Activated CD4-positive, alpha-beta T cell treated with anti-CD3 and anti-CD28 coated beads, Interleukin-2, amount 50 U/mL, for 24 hours (primary cell): ENCODE data around the gene MTHFR.
A peak's percentile ranks its signal among the peaks of the same experiment; 100 is the strongest.
"Not testable (repeated sequence)": the region's sequence is repeated elsewhere in the genome, so short reads cannot be mapped to it uniquely, and the experiment has no call there.

Experiments used
- DNase-seq, 2 donors: peaks; one replicate each; pipeline ENCODE4 v3.0.0-alpha.2; 2020; ENCODE audit warnings: low read depth in 1 of 2, low spot score in 1 of 2

Gene MTHFR

DNA sequence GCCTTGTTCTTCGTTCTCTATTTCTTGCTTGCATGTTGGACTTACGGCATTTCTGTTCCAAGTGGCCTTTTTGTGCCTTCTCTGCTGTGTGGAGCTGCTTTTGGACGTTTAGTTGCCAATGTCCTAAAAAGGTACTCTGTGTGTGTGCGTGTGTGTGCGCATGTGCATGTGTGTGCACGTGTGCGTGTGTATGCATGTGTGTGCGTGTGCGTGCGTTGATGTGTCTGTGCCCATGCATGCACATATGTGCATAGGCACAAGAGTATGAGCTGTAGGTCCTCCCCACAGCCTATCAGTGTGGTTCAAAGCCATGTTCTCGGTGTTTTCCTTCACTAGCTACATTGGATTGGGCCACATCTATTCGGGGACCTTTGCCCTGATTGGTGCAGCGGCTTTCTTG, 28.1 kb upstream of the MTHFR start:
- DNase-seq = no peak

DNA sequence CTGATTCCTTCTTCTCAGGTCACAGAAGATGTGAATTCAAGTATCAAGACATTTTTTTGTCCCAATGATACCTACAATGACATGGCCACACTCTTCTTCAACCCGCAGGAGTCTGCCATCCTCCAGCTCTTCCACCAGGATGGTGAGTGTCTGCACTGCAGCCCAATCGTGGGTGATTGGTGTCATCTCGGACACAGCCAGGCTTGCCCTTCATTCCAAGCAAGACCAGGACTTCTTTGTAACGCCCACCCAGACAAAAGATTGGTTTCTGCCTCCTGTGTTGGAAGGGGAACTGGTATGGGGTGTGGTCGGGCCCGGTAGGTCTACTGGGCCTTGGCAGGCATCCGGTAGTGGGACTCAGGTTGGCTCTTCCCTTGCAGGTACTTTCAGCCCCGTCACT, 27.7 kb upstream of the MTHFR start:
- no peak for DNase-seq

DNA sequence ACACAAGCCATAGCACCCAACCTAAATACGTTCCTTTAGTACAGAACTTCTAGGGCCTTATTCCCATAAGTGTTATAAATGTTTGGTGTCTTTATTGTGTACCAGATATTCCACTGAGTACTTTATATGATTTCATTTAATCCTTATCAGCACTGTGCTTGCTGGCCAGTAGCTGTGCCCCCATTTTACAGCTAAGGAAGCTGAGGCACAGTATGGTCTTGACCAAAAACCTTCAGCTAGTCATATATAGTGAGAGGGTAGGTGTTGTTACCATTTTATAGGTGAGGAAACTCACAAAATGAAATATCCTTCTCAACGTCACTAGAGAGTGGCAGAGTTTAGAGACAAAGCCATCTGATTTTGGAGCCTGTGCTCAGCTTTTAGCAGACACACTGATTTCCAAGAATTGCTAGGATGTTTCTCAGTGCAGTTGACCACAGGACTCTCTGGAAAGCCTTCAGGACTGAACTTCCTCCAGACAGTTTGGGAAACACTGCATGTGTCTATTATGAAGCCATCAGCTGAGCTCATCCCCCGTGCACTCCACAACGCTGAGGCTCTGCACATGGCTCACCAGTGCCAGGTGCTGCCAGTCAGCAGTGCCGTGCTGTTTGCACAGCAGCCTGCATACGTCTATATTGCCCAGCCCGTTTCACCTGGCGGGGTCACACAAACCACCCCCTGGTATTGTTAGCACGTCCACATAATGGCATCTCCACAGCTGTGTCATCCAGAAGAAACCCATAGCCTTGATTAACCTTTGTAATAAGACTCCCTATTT, 26.4 kb upstream of the MTHFR start:
- DNase-seq = no peak

DNA sequence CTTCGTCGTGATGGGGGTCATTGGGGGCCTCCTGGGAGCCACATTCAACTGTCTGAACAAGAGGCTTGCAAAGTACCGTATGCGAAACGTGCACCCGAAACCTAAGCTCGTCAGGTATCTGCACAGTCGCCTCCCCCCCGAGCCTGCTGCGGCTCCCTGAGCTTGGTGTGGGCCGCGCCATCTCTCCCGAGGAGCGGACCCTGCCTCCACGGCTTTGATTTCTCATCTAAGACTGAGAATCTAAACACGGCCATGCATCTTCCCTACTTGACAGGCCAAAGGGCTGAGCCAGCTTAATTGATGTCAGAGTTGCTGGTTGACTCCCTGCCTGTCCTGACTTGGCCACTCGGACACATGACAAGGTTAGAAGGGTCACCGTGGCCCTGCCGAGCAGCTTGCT, 22.7 kb upstream of the MTHFR start:
- no peak for DNase-seq

DNA sequence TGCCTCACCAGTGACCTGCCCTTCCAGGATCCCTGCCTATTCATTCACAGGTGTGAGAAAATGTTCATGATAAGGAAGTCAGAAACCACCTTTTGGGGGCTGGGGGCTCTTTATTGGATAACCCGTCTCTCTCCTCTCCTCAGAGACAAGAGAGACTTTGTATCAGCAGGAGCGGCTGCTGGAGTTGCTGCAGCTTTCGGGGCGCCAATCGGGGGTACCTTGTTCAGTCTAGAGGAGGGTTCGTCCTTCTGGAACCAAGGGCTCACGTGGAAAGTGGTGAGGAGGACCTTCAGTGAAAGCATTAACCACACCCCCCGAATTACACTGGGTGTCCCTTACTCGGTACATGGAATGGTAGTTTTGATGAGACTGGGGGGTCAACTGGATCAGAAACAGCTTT, 21.2 kb upstream of the MTHFR start:
- no peak for DNase-seq

DNA sequence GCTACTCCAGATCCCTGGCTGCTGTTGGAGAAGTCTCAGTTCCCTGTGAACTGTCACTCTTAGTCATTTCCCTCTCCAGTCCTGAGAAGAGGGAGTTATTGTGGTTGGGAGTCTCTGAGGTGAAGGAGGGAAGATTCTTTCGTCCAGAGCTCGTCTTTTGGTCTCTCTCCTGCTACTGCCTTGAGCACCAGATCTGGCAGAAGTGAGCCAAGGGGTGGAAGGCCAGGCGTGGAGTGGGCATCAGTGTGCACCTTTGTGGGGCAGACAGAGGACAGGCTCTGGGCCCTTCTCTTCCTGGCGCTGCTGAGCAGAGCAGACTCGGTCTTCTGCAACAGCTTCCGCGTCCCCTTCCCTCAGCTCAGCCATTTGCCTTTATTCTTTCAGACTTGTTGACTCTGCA, 19.4 kb upstream of the MTHFR start:
- no peak for DNase-seq

DNA sequence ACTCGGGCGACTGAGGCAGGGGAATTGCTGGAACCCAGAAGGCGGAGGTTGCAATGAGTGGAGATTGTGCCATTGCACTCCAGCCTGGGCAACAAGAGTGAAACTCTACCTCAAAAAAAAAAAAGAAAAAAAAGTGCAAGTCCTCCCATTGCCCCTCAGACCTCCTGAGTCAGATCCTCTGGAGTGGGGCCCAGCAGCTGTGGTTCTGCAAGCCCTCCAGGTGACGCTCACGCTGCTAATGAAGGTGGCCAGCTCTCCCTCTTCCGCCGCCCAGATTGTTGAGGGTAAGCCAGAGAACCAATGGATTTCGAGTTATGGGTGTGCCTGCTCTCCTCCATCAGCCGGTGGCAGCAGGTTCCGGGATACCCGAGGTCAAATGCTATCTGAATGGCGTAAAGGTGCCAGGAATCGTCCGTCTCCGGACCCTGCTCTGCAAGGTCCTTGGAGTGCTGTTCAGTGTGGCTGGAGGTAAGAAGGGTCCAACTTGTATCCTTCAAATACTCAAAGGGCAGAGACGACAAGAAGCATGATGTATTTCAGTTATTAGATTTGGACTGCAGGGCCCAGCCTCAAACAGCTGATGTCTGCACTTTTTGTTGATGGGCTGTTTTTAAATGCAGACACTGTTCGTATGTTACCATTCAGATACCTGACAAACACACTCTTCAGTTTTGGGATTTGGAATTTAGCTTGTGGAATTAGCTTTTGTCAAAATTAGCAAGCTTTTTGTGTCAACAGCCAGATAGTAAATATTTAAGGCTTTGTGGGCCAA, 17.8 kb upstream of the MTHFR start:
- DNase-seq = no peak

DNA sequence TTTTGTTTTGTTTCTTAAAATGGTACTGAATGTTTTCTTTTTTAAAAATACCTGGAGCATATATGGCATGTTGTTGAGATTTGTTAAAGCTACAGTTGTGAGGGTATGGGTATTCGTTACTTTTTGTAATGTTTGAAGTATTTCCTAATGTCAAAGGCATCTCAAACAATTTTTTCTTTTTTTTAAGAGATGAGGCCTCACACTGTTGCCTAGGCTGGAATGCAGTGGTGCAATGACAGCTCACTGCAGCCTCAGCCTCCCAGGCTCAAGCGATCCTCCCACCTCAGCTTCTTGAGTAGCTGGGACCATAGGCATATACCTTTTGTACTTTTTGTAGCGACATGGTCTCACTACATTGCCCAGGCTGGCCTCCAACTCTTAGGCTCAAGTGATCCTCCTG, 16.3 kb upstream of the MTHFR start:
- DNase-seq = no peak

DNA sequence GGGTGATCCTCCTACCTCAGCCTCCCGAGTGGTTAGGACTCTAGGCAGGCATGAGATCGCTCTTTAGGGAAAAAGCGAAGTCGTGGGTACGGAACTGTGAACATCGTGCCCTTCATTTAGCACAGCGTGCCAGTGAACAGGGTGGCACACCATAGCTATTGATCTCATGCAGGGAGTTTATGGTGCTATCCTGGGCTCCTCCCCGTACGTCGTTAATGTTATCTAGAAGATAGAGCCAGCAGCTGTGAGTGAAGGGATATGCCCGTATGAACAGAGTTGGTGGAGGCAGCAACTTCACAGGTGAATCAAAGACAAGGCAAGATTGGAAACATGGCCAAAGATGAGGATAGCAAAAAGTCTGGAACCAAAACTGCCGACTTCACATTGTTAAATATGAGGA, 11.4 kb upstream of the MTHFR start:
- DNase-seq = no peak

DNA sequence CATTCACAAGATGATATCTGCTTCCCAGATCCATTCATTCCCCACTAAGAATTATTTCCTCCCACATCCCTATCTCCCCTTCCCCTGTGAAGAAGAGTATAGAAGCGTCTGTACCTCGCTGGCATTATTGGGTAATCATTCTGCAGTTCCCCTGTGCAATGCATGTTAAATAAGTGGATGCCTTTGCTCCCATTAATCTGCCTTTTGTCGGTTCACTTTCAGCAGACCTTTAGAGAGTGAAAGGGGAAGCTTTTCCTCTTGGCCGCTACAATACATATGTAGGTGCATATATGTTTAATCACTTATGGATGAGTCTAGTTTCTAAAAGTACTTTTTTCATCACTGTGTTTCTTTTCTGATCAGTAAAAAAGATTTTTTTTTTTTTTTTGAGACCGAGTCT, 7.3 kb upstream of the MTHFR start:
- no peak for DNase-seq

DNA sequence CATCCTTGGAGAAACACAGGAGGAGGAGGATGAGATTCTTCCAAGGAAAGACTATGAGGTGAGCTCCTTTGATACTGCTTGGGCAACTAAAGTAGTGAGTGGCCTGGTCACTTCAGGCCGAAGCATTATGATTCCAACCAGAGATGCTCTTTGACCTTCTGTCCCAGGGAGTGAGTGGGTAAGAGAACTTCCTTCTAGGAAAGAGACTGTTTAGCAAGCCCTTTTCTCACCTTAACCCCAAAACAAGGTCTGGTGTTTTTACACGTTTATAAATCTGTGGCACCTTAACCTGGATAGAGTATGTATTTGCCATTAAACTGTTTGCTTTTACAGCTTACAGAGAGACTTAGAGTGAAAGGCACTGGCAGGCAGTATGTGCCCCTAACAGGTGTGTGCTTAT, 1.4 kb upstream of the MTHFR start:
- no peak for DNase-seq

DNA sequence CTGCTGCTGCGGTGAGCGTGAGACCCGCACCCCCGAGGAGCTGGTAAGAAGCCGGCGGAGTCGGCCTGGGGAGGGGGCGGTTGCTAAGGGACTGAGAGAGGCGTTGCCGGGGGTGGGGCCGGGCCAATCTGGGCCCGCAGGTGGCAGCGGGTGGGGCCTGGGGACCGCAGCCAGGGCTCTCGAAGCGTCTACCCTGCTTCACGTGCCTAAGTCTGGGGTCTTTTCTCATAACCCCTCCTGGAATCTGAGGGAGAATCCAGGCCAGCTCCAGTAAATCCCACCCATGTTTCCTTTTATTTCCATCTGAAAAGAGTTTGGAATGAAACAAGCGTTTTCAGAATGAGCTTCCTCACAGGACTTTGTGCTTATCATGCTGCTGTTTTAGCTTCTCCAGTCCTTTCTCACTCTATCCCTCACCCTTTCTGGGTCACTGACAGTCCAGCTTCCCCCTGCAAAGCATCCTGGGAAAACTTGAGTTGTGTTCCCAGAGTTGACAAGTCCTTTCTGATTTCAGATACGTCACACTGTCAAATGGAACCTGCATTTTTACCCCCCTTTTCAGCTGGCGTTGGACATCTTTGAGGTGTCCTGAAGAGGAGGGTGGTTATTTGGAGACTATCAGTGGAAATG, 658 bp upstream of the MTHFR start:
- DNase-seq = no peak

DNA sequence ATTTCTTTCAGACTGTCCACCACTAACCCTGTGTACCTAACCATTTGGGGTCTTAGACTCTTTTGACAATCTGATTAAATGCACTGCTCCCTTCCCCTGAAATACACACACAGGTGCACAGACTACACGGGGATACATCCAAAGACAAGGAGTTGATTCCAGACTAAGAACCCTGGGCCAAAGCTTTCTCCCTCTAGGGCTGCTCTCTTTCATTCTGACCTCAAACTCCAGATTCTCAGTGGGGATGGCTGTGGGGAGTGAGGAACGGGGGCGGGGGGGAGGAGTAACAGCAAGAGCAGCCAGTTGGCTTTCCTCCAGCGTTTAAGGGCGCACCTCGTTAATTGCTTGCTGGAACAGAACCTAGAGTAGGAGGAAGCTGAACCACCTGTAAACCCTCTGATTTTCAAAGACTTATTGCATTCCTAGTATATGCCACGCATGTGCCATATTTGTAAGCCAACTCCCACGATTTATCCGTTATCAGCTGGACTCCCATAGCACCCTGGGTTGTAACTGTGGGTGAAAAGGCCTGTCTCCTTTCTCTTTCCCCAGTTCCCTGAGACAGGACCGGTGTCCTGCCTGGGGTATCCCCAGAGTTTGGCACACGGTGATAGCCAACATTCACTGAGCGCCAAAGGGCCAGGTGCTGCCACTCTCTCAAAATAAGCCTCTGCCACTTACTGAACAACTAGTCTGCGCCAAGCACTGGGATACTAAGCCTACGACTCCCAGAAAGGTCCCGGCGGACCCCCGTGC, 920 bp downstream of the MTHFR start:
- no peak for DNase-seq

DNA sequence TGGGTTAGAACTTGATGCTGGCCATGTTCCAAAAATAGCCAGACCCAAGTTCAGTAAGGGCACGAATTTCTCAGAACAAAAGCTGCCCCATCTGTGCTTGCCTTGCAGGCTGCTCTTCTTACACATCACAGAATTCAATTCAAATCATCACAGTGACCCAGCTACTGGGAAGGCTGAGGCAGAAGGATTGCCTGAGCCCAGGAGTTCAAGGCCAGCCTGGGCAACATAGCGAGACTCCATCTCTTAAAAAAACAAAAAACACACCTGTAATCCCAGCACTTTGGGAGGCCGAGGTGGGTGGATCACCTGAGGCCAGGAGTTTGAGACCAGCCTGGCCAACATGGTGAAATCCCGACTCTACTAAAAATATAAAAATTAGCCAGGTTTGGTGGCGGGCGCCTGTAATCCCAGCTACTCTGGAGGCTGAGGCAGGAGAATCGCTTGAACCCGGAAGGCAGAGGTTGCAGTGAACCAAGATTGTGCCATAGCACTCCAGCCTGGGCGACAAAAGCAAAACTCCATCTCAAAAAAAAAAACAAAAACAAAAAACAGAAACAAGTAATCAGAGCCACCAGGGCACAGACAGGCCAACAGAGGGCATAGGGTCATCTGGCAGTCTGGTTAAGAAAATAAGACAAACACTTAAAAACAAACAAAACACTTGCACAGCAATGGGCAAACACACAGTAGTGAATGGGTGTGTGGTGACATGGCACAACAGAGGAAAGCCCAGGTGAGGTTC, 1.7 kb downstream of the MTHFR start:
- not testable (repeated sequence) for DNase-seq

DNA sequence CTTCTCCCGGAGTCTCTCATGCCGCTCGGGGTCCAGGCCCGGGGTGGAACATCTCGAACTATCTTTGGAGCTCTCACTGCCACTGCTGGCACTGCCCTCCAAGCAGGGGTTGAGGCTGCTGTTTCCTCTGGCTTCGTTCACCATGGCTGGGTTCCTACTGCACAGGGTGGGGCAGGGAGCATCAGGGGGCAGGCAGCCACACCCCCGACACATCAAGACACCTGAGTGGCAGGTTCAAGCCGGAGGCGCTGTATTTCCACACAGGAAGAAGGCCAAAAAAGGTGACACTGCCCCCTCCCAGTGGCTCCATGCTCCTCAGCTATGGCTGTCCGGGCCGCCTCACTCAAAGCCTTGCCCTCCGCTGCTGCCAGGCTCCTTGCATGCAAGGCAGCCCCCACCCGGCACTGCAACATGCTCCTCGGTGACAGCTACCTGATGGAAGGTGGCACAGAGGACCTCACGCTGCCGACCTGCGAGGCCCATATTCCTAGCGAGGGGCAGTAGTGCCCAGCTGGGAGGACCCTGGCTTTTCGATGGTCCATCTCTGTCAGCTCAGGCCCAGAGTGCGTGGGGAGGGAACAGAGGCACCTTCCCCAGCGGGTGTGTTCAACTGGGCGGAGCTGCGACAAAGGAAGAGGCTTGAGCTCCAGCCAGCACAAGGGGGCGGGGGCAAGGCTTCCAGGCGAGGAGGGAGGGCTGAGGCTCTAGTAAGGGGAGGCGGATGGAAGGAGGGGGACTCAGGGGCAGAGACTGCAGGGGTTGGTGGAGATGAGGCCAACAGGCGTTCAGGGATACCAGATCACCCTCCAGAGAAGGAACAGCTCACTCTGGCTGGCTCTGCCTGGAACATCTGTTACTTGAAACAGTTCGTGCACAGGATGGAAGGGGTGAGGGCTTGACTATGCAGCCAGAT, 2.5 kb downstream of the MTHFR start:
- peak in 1 of 2 donors; percentile 56 for DNase-seq

DNA sequence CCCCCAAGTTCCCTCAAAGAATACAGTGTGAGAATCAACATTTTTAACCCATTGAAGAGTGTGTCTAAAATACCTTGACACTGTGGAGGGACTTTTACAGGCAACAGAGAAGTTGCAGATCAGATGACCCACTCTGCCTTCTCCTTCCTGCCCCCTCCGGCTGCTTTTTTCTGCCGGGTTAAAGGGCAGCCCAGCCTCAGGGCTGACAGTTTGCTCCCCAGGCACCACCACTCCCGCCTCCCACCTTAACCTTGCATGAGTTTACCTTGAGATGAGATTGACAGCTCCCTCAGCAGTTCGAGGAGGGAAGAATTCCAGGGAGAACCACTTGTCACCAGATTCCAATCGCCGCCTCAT, 3.2 kb downstream of the MTHFR start:
- DNase-seq = no peak

DNA sequence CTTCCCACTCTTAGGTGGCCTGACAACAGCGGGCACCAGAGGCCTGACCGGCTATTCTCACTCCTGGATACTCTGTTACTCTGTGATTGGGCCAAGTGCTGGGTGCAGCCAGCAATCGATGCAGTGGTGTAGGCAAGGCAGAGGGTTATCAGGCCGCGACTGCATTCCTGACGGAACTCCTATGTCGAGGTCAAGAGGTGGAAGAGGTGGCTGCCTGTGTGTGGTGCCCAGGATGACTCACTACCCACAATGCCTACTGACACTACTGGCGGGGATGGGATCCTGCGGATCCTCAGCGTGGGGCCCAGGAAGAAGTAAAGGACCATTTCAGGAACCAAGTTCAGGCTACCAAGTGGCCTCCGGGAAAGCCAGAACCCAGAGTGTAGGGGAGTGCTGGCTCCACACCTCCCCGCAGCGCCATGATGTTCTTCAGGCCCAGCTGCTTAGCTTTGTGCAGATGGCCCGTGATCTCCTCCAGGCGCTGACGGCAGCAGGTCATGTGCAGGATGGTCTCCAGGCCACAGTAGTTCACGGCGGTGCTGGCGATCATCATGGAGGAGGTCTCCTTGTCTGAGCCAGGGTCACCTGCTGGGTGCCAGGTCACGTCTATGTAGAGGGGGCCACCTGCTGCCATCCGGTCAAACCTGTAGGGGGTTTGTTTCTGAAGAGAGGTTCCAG, 4.9 kb downstream of the MTHFR start:
- no peak for DNase-seq

DNA sequence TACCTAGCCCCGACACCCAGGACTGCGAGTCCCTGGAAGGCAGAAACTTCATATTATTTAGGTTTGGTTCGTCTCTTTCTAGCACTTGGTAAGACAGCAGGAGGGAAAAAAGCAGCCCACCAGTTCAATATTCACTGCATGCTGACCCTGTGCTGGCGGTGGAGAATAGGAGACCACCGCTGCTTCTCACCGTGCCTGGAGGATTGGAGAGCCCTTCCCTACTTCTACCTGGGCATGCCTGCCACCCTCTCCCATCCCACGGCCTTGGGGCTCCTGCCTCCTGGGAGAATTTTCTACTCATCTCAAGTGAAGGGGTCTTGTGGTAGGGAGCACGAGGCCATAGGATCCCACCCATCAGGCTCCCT, 5.4 kb downstream of the MTHFR start:
- no peak for DNase-seq

DNA sequence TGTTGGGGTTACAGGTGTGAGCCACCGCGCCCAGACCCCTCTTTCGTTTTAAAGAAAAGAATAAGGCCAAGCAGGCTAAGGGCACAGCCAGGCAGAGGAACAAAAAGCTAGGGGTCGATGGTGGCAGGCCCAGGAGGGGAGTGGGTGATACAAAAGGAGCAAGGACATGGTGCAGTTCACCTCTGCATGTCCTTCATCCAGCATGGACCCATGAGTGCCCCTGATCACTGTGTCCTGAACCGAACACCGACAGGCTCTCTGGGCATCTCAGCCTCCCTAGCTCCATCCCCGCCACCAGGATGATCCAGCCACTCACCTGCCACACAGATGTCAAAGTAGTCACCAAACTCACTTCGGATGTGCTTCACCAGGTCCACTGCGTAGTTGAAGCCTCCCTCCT, 5.9 kb downstream of the MTHFR start:
- no peak for DNase-seq
